ENCODE data around the gene TTYH1. TPM values are rescaled to one million over a fixed set of nuclear protein-coding genes. Genes with fewer than 3 reads are reported as not detected.

Gene TTYH1
- total and polyA plus RNA-seq, 2 of the 8 experiments (the other 6 are each of a cell fraction or from before 2014, with no cell fraction given), result 26.7 to 46.5 TPM

DNA sequence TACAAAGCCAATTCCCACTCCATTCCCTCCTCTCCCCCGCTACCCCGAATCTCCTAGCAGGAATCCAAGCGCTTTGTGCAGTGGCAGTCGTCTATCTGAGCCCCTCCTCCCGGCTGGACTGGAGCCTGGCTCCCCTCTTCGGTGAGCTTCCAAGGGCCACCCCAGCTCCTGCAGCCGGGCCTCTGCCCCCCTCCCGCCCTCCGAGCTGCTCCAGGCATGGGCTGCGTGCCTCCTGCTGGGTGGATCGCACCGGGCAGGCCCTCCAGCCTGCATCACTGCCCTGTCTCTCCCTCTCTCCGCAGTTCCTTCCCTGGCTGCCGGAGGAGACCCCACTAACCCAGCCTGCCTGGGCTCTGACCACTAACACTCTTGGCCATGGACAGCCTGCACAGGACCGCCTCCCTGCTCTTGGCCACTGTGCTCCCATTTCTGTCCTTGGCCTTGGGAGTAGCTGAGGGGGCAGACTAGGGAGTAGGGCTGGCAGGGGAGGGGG lies 20.8 kb downstream of the TTYH1 start (continued):
- TF ChIP-seq ZNF274 (IDR thresholded peaks at IDR 0.05; ENCODE audit: borderline replicate concordance, extremely low read depth, low read length), result no peak
- TF ChIP-seq TCF12 (IDR thresholded peaks at IDR 0.05; ENCODE audit: low read depth, low read length), result no peak
- TF ChIP-seq CHD1 (IDR thresholded peaks at IDR 0.05; ENCODE audit: low read depth, low read length), result no peak
- TF ChIP-seq, protein P1, sequence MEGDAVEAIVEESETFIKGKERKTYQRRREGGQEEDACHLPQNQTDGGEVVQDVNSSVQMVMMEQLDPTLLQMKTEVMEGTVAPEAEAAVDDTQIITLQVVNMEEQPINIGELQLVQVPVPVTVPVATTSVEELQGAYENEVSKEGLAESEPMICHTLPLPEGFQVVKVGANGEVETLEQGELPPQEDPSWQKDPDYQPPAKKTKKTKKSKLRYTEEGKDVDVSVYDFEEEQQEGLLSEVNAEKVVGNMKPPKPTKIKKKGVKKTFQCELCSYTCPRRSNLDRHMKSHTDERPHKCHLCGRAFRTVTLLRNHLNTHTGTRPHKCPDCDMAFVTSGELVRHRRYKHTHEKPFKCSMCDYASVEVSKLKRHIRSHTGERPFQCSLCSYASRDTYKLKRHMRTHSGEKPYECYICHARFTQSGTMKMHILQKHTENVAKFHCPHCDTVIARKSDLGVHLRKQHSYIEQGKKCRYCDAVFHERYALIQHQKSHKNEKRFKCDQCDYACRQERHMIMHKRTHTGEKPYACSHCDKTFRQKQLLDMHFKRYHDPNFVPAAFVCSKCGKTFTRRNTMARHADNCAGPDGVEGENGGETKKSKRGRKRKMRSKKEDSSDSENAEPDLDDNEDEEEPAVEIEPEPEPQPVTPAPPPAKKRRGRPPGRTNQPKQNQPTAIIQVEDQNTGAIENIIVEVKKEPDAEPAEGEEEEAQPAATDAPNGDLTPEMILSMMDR (IDR thresholded peaks at IDR 0.05; ENCODE audit: control extremely low read depth in 1 of 3, insufficient read depth in 1 of 3, low read depth in 1 of 3, low read length in 3 of 3), result no peak
- no peak for TF ChIP-seq RAD21 (IDR thresholded peaks at IDR 0.05 in 1 of 2, conservative IDR thresholded peaks at IDR 0.05 in 1 of 2; ENCODE audit: low read depth in 2 of 2, low read length in 2 of 2)
- TF ChIP-seq KDM4A (IDR thresholded peaks at IDR 0.05; ENCODE audit: low read depth, low read length, severe bottlenecking), result no peak

Measured in H1 (cell line).